IPS-18a (cell line): ENCODE results near the gene SCN4A.

Source experiments
- H3K27ac ChIP-seq: one replicate; pipeline ENCODE4 v1.5.1; 2013; ENCODE audit warnings: low read length
- H3K27me3 ChIP-seq: one replicate; pipeline ENCODE4 v1.6.1; 2013; ENCODE audit warnings: mild to moderate bottlenecking, low read length; ENCODE audit not compliant: control insufficient read depth, insufficient read depth
- H3K36me3 ChIP-seq: one replicate; pipeline ENCODE4 v1.6.1; 2013; ENCODE audit warnings: low read depth, low read length; ENCODE audit not compliant: control insufficient read depth
- H3K4me1 ChIP-seq: one replicate; pipeline ENCODE4 v1.6.1; 2013; ENCODE audit warnings: low read depth, low read length; ENCODE audit not compliant: control insufficient read depth
- H3K4me3 ChIP-seq: one replicate; pipeline ENCODE4 v1.5.1; 2013; ENCODE audit warnings: low read length
- H3K9ac ChIP-seq: one replicate; pipeline ENCODE4 v1.6.1; 2013; ENCODE audit warnings: mild to moderate bottlenecking, low read length, moderate library complexity
- H3K9me3 ChIP-seq: one replicate; pipeline ENCODE4 v1.6.1; 2013; ENCODE audit warnings: low read depth, low read length; ENCODE audit not compliant: control insufficient read depth

SCN4A gene

DNA sequence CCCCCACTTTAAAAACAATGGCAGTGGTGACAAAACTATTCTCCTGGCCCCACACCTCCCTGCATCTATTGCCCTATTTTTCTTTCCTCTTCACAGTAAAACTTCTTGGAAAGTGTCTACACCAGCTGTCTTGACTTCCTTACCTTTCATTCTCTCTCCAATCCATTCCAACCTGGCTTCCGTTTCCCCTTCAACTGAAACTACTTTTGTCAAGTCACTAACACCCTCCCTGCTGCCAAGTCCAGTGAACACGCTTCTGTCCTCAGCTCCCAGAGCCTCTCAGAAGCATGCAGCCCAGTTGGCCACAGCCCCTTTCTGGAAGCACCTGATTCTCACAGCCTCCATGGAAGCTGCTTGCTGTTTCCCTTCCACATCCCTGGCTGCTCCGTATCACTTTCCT lies 4.0 kb upstream of the SCN4A start:
- Histone ChIP-seq H3K9me3 (no peaks in the 10 kb centered on the region), H3K9ac (no peak overlapping the region), H3K27me3 (no peaks in the 10 kb centered on the region), H3K4me1 (no peaks in the 10 kb centered on the region), H3K27ac (no peak overlapping the region), H3K36me3 (no peaks in the 10 kb centered on the region), H3K4me3 (no peak overlapping the region)

GRCh38 chr17:63975541-63976092 lies 2.9 kb upstream of the SCN4A start:
- Histone ChIP-seq H3K4me3 (no peak overlapping the region), H3K4me1 (no peaks in the 10 kb centered on the region), H3K9me3 (no peaks in the 10 kb centered on the region), H3K27ac (no peak overlapping the region), H3K27me3 (no peaks in the 10 kb centered on the region), H3K9ac (no peak overlapping the region), H3K36me3 (no peaks in the 10 kb centered on the region)

DNA sequence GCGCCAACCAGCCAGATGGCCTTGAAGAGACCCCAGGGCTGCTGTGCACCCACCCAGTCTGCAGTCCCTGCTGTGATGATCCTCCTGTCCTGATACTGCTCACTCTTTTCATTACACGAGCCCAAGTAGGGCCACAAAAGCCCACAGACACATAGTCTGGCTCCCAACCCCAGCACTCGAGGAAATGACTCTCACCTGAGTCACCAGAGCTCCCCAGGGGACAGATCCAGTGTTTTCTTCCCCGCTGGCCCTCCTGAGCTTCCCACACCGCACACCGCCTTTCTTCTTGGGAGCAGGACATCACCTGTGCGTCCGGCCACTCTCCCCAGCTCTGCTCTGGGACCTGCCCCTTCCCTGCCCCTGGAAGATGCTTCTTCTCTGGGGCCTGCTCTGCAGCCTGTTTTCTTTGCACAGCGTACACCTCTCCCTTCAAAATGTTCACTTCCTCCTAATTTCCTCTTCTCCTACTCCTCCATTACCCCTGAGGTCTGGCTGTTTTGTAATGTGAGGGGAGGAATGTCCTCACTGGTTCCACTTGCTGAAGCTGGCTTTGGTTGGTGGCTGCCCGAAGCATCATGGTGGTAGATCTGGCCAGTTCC lies 2.0 kb upstream of the SCN4A start:
- Histone ChIP-seq H3K4me3 (no peak overlapping the region), H3K9ac (no peak overlapping the region), H3K4me1 (no peaks in the 10 kb centered on the region), H3K27me3 (no peaks in the 10 kb centered on the region), H3K36me3 (no peaks in the 10 kb centered on the region), H3K9me3 (no peaks in the 10 kb centered on the region), H3K27ac (no peak overlapping the region)

- H3K27ac ChIP-seq, result no peak overlapping the region
- no peaks in the 10 kb centered on the region for H3K36me3 ChIP-seq
- H3K9ac ChIP-seq, result no peak overlapping the region
- no peaks in the 10 kb centered on the region for H3K27me3 ChIP-seq
- no peaks in the 10 kb centered on the region for H3K9me3 ChIP-seq
- H3K4me1 ChIP-seq, result no peaks in the 10 kb centered on the region
- H3K4me3 ChIP-seq, result no peak overlapping the region
Measured at GRCh38 chr17:63973930-63974593, 1.3 kb upstream of the SCN4A start.

DNA sequence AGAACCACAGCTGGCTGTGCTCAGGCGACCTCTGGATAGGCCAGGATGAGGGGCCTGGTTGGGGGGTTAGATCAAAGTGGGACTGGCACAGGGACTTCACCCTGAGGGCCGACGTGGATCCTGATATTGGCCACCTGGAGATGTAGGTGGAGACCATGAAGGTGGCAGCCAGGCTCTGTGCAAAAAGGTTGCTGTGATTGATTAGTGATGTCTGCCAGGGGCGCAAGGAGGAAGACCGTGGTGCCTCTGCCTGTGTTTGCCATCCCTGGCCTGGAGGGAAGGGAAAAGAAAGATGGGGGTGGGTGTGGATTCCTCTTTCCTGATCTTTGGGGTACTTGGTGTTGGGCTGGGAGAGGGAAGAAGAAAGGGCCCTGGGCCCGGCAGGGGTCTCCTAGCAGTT lies 529 bp upstream of the SCN4A start:
- no peak overlapping the region for H3K9ac ChIP-seq
- no peak overlapping the region for H3K27ac ChIP-seq
- no peak overlapping the region for H3K4me3 ChIP-seq
- no peaks in the 10 kb centered on the region for H3K27me3 ChIP-seq
- H3K4me1 ChIP-seq, result no peaks in the 10 kb centered on the region
- H3K36me3 ChIP-seq, result no peaks in the 10 kb centered on the region
- H3K9me3 ChIP-seq, result no peaks in the 10 kb centered on the region

DNA sequence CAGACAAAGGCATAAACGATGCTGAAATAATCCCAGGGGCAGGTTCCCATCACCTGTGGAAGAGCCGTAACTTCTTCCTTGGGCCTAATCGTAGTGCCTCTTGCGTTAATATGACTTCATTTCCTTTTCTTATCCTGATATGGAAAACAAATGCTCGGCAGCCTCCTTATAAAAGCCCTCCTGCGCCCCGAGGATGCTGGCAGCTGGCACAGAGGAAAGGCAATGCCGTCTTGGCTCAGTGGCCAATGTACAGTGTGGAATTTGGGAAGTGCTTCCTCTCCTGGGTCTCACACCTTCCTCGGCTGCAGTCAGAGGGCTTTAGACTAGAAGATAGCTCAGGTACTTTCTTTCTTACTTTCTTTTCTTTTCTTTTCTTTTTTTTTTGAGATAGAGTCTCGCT lies 3.4 kb downstream of the SCN4A start:
- H3K4me3 ChIP-seq, result no peak overlapping the region
- no peaks in the 10 kb centered on the region for H3K36me3 ChIP-seq
- H3K9ac ChIP-seq, result no peak overlapping the region
- H3K27me3 ChIP-seq, result no peaks in the 10 kb centered on the region
- no peak overlapping the region for H3K27ac ChIP-seq
- H3K4me1 ChIP-seq, result no peaks in the 10 kb centered on the region
- H3K9me3 ChIP-seq, result no peaks in the 10 kb centered on the region

DNA sequence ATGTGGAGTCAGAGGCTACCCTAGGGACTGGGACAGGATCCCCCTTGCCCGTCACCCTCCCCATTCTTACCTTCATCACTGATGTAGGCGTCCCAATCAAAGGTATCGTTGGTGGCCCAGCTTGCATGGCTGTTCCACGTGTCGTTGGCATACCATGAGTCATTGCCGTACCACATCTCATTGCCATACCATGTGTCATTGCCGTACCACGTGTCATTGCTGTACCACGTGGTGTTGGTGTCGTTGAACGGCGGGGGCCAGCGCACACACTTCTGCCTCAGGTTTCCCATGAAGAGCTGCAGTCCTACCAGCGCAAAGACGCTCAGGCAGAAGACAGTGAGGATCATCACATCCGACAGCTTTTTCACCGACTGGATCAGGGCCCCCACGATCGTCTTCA lies 4.8 kb downstream of the SCN4A start:
- Histone ChIP-seq H3K36me3 (no peaks in the 10 kb centered on the region), H3K9me3 (no peaks in the 10 kb centered on the region), H3K9ac (no peak overlapping the region), H3K27me3 (no peaks in the 10 kb centered on the region), H3K4me1 (no peaks in the 10 kb centered on the region), H3K4me3 (no peak overlapping the region), H3K27ac (no peak overlapping the region)

DNA sequence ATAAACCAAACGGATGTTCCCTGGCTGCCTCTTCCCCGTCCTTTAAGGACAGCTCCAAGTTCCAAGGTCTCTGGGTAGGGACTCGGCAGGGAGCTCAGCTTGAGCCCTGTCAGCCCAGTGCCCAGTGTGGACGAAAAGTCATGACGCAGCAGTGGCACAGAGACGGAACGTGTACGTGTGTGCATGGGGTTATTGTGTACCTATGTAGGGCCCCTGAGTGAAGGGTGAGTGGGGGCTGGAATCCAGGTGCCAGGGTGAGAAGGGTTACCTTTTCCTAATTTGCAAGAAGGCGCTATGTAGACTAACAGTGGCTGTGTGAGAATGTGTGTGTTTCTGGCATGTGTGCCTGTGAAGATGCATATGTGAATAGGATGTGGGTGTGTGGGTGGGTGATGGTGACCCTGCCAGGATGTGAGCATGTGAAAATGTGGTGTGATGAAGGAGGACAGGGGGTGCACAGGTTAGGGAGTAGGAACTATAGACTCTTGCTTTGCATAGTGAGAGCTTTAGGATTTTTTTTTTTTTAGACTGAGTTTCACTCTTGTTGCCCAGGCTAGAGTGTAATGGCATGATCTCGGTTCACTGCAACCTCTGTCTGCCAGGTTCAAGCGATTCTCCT lies 6.0 kb downstream of the SCN4A start:
- Histone ChIP-seq H3K27ac (no peak overlapping the region), H3K9ac (no peak overlapping the region), H3K4me1 (peaks cover 9% of the 10 kb centered on the region), H3K27me3 (no peaks in the 10 kb centered on the region), H3K36me3 (no peaks in the 10 kb centered on the region), H3K9me3 (no peaks in the 10 kb centered on the region), H3K4me3 (no peak overlapping the region)

GRCh38 chr17:63963123-63963522 lies 9.6 kb downstream of the SCN4A start:
- Histone ChIP-seq H3K9me3 (no peaks in the 10 kb centered on the region), H3K27ac (no peak overlapping the region), H3K36me3 (no peaks in the 10 kb centered on the region), H3K27me3 (no peaks in the 10 kb centered on the region), H3K4me3 (no peak overlapping the region), H3K9ac (no peak overlapping the region), H3K4me1 (peaks cover 18% of the 10 kb centered on the region)

DNA sequence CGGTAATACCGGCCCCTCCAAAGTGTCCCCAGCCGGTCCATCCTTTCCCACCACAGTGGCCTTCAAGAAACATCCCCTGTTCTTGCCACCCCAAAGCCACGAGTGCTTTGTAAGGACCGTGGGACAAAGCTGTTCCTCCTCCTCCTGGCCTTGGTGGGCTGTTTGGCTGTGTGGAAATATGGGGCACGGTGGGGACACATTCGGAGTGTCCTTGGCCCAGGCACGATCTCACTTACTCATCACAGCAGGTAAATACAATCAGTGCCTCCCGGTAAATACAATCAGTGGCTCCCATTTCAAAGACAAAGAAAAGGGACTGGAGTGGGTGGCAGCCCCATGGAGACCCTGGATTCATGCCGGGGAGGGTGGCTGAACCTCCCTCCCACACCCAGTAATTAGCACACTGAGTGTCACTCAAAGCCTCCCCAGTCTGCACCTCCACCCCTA lies 10.4 kb downstream of the SCN4A start:
- Histone ChIP-seq H3K4me3 (peak overlapping the region; percentile 9), H3K36me3 (no peaks in the 10 kb centered on the region), H3K27ac (no peak overlapping the region), H3K9ac (no peak overlapping the region), H3K9me3 (no peaks in the 10 kb centered on the region), H3K27me3 (no peaks in the 10 kb centered on the region), H3K4me1 (peaks cover 18% of the 10 kb centered on the region)

GRCh38 chr17:63961355-63962212 lies 11.1 kb downstream of the SCN4A start:
- Histone ChIP-seq H3K27ac (peak overlapping the region; percentile 54), H3K9ac (peak overlapping the region; percentile 74), H3K9me3 (no peaks in the 10 kb centered on the region), H3K4me1 (peaks cover 18% of the 10 kb centered on the region), H3K4me3 (peak overlapping the region; percentile 81), H3K36me3 (no peaks in the 10 kb centered on the region), H3K27me3 (no peaks in the 10 kb centered on the region)
